ENCODE data around the gene LIMS2.

Gene LIMS2

GRCh38 chr2:127656569-127657231, 18.6 kb downstream of the LIMS2 start:
- no peak for DNase-seq

- DNase-seq = no peak
Observed at GRCh38 chr2:127655209-127656073, 19.9 kb downstream of the LIMS2 start.

- no peak for DNase-seq
Observed at GRCh38 chr2:127654838-127655175, 20.5 kb downstream of the LIMS2 start.

GRCh38 chr2:127654084-127654837, 21.1 kb downstream of the LIMS2 start:
- DNase-seq = no peak

- no peak for DNase-seq
Observed at GRCh38 chr2:127653421-127654083, 21.8 kb downstream of the LIMS2 start.

GRCh38 chr2:127652786-127653357, 22.5 kb downstream of the LIMS2 start:
- no peak for DNase-seq

GRCh38 chr2:127651971-127652550, 23.3 kb downstream of the LIMS2 start:
- no peak for DNase-seq

- DNase-seq = no peak
Observed at GRCh38 chr2:127651381-127651809, 23.9 kb downstream of the LIMS2 start.

GRCh38 chr2:127650785-127651380, 24.4 kb downstream of the LIMS2 start:
- no peak for DNase-seq

- no peak for DNase-seq
Observed at GRCh38 chr2:127650041-127650784, 25.1 kb downstream of the LIMS2 start.

- peak; percentile 74 for DNase-seq
Observed at GRCh38 chr2:127649684-127650040, 25.7 kb downstream of the LIMS2 start.

- DNase-seq = peak; percentile 34
Observed at GRCh38 chr2:127649100-127649611, 26.2 kb downstream of the LIMS2 start.

- DNase-seq = no peak
Observed at GRCh38 chr2:127648321-127648720, 27.0 kb downstream of the LIMS2 start.

GRCh38 chr2:127647242-127648190, 27.8 kb downstream of the LIMS2 start:
- no peak for DNase-seq

- DNase-seq = no peak
Observed at GRCh38 chr2:127646487-127647241, 28.7 kb downstream of the LIMS2 start.

- DNase-seq = no peak
Observed at GRCh38 chr2:127645395-127646291, 29.7 kb downstream of the LIMS2 start, which contains the start of gene GPR17. Gene GPR17 (plus strand): TSS chr2:127646153. CDS start chr2:127650736, 4,583 bp downstream.

- DNase-seq = no peak
Observed at GRCh38 chr2:127645026-127645394, 30.3 kb downstream of the LIMS2 start.
